Measurements from ENCODE around the gene CLEC4E. TPM values are rescaled to one million over a fixed set of nuclear protein-coding genes. Genes with fewer than 3 reads are reported as not detected.

CLEC4E gene
- total RNA-seq, 1 experiment from 2014 or later = not detected

GRCh38 chr12:8549381-8549780, 8.7 kb upstream of the CLEC4E start:
- intact Hi-C loops (cut with micrococcal nuclease; ENCODE audit: unreplicated experiment) = no loop called here
- H3K4me3 ChIP-seq (ENCODE audit: low read depth, low read length) = no peak overlapping the region
- no peak overlapping the region for H3K4me3 Mint-ChIP-seq (ENCODE audit: unreplicated experiment)
- no peaks in the 10 kb centered on the region for H3K27me3 ChIP-seq (replicated peaks; ENCODE audit: control insufficient read depth, insufficient read depth, low read length)
- POLR2A ChIA-PET = no interaction called here
- no peaks in the 10 kb centered on the region for H3K36me3 ChIP-seq (ENCODE audit: control insufficient read depth, insufficient read depth, low read length)
- H3K27ac Mint-ChIP-seq (ENCODE audit: unreplicated experiment) = no peak overlapping the region
- peaks cover 11% of the 10 kb centered on the region for H3K27me3 Mint-ChIP-seq (ENCODE audit: insufficient read depth, unreplicated experiment)
- H3K4me1 ChIP-seq = no peaks in the 10 kb centered on the region
- CTCF ChIA-PET = no interaction called here
- no peaks in the 10 kb centered on the region for H3K9me3 ChIP-seq
- DNase-seq = no peak
- no TSS peak for BruUV-seq (replicated peaks)
- no peak for TF ChIP-seq CTCF (IDR thresholded peaks at IDR 0.05; ENCODE audit: insufficient read depth in 1 of 2, low read depth in 1 of 2, low read length in 1 of 2, severe bottlenecking in 1 of 2, unreplicated experiment in 1 of 2)
- no peaks in the 10 kb centered on the region for H3K36me3 Mint-ChIP-seq (ENCODE audit: insufficient read depth, unreplicated experiment)
- no peaks in the 10 kb centered on the region for H3K9me3 Mint-ChIP-seq (ENCODE audit: unreplicated experiment)
- no peaks in the 10 kb centered on the region for H3K4me1 Mint-ChIP-seq (ENCODE audit: low read depth, unreplicated experiment)

- H3K4me1 Mint-ChIP-seq (ENCODE audit: low read depth, unreplicated experiment) = no peaks in the 10 kb centered on the region
- intact Hi-C loops (cut with micrococcal nuclease; ENCODE audit: unreplicated experiment) = no loop called here
- peaks cover 11% of the 10 kb centered on the region for H3K27me3 Mint-ChIP-seq (ENCODE audit: insufficient read depth, unreplicated experiment)
- H3K27me3 ChIP-seq (replicated peaks; ENCODE audit: control insufficient read depth, insufficient read depth, low read length) = no peaks in the 10 kb centered on the region
- no peaks in the 10 kb centered on the region for H3K36me3 Mint-ChIP-seq (ENCODE audit: insufficient read depth, unreplicated experiment)
- no TSS peak for BruUV-seq (replicated peaks)
- H3K4me3 Mint-ChIP-seq (ENCODE audit: unreplicated experiment) = no peak overlapping the region
- no peak for TF ChIP-seq CTCF (IDR thresholded peaks at IDR 0.05; ENCODE audit: insufficient read depth in 1 of 2, low read depth in 1 of 2, low read length in 1 of 2, severe bottlenecking in 1 of 2, unreplicated experiment in 1 of 2)
- POLR2A ChIA-PET = no interaction called here
- no peaks in the 10 kb centered on the region for H3K4me1 ChIP-seq
- DNase-seq = no peak
- H3K27ac Mint-ChIP-seq (ENCODE audit: unreplicated experiment) = no peak overlapping the region
- H3K36me3 ChIP-seq (ENCODE audit: control insufficient read depth, insufficient read depth, low read length) = no peaks in the 10 kb centered on the region
- CTCF ChIA-PET = no interaction called here
- no peaks in the 10 kb centered on the region for H3K9me3 ChIP-seq
- no peak overlapping the region for H3K4me3 ChIP-seq (ENCODE audit: low read depth, low read length)
- H3K9me3 Mint-ChIP-seq (ENCODE audit: unreplicated experiment) = no peaks in the 10 kb centered on the region
Measured at GRCh38 chr12:8548192-8548591, 7.5 kb upstream of the CLEC4E start.

GRCh38 chr12:8547645-8548044, 6.9 kb upstream of the CLEC4E start:
- H3K4me3 Mint-ChIP-seq (ENCODE audit: unreplicated experiment) = no peak overlapping the region
- CTCF ChIA-PET = no interaction called here

More at GRCh38 chr12:8547645-8548044, 6.9 kb upstream of the CLEC4E start:
- Mint-ChIP-seq H3K27ac (ENCODE audit: unreplicated experiment) (no peak overlapping the region), H3K9me3 (ENCODE audit: unreplicated experiment) (no peaks in the 10 kb centered on the region), H3K4me1 (ENCODE audit: low read depth, unreplicated experiment) (no peaks in the 10 kb centered on the region), H3K36me3 (ENCODE audit: insufficient read depth, unreplicated experiment) (no peaks in the 10 kb centered on the region), H3K27me3 (ENCODE audit: insufficient read depth, unreplicated experiment) (peaks cover 11% of the 10 kb centered on the region)
- TF ChIP-seq CTCF (IDR thresholded peaks at IDR 0.05; ENCODE audit: insufficient read depth in 1 of 2, low read depth in 1 of 2, low read length in 1 of 2, severe bottlenecking in 1 of 2, unreplicated experiment in 1 of 2) = no peak
- no peaks in the 10 kb centered on the region for H3K9me3 ChIP-seq
- DNase-seq = no peak
- no peaks in the 10 kb centered on the region for H3K27me3 ChIP-seq (replicated peaks; ENCODE audit: control insufficient read depth, insufficient read depth, low read length)
- H3K4me3 ChIP-seq (ENCODE audit: low read depth, low read length) = no peak overlapping the region
- POLR2A ChIA-PET = no interaction called here
- no TSS peak for BruUV-seq (replicated peaks)
- intact Hi-C loops (cut with micrococcal nuclease; ENCODE audit: unreplicated experiment) = no loop called here
- no peaks in the 10 kb centered on the region for H3K36me3 ChIP-seq (ENCODE audit: control insufficient read depth, insufficient read depth, low read length)
- H3K4me1 ChIP-seq = no peaks in the 10 kb centered on the region
